A549 (cell line): ENCODE data around the gene ZNF850. TPM values are rescaled to one million over a fixed set of nuclear protein-coding genes. Genes with fewer than 3 reads are reported as not detected.
"Not testable (repeated sequence)": the region's sequence is repeated elsewhere in the genome, so short reads cannot be mapped to it uniquely, and the experiment has no call there.

ENCODE experiments used
- ATAC-seq, 2 experiments: fragments of 200-7000 bp in 1 of 2; fragments of >200 bp in 1 of 2; cut with Nextera tagmentation in 1 of 2; cut with Tn5 transposase in 1 of 2; 3 replicates each; pipeline versions ENCODE4 v1.8.0 to v1.9.1; 2018 to 2020; ENCODE audit warnings: mild to moderate bottlenecking in 1 of 2, moderate library complexity in 1 of 2
- CTCF ChIA-PET: fragments of 300-600 bp; sonication (Branson Sonifier 250); formaldehyde crosslinking; extraction: SDS; loops from one replicate; lab custom pipeline; 2021; ENCODE audit warnings: antibody characterized with exemption, inconsistent platforms; lab: Yijun Ruan, JAX
- POLR2A ChIA-PET: fragments of 350-600 bp; formaldehyde crosslinking; extraction: SDS; loops from one replicate; lab custom pipeline; 2021; ENCODE audit warnings: antibody characterized with exemption, inconsistent platforms; lab: Yijun Ruan, JAX
- DNase-seq, 2 experiments: peaks; one replicate each; pipeline versions ENCODE4 v3.0.0 to v3.0.0-alpha.2; 2011 to 2016; ENCODE audit warnings: low read depth in 1 of 2, low spot score in 1 of 2
- FAIRE-seq: peaks from 2 replicates; lab custom pipeline; 2011; peaks lifted over from hg19 to GRCh38; lab: Jason Lieb, UNC
- H3K27ac ChIP-seq, 2 experiments: fragments of >200 bp; sonication (Bioruptor Twin); formaldehyde crosslinking; 3 replicates each; pipeline ENCODE4 v1.5.1; 2016 to 2017
- H3K4me1 ChIP-seq: fragments of >200 bp; sonication (Bioruptor Twin); formaldehyde crosslinking; 3 replicates; pipeline ENCODE4 v1.6.1; 2016
- H3K4me2 ChIP-seq: fragments of >200 bp; sonication (Bioruptor Twin); formaldehyde crosslinking; 3 replicates; pipeline ENCODE4 v1.6.1; 2016
- H3K4me3 ChIP-seq: fragments of >200 bp; sonication (Bioruptor Twin); formaldehyde crosslinking; 3 replicates; pipeline ENCODE4 v1.5.1; 2016
- H3K9me3 ChIP-seq: fragments of >200 bp; sonication (Bioruptor Twin); formaldehyde crosslinking; 3 replicates; pipeline ENCODE4 v1.6.1; 2016
- BHLHE40 ChIP-seq: IDR thresholded peaks from 2 replicates; pipeline ENCODE4 v1.6.1; 2012; ENCODE audit warnings: low read depth, low read length, inconsistent platforms
- CHD2 ChIP-seq: fragments of 150-350 bp; IDR thresholded peaks from 2 replicates; pipeline ENCODE4 v1.6.1; 2014; ENCODE audit warnings: low read length; ENCODE audit not compliant: partially characterized antibody
- EHF ChIP-seq: fragments of 250-450 bp; sonication (Bioruptor Pico); IDR thresholded peaks from 2 replicates; pipeline ENCODE4 v1.5.0; 2020; ENCODE audit warnings: mild to moderate bottlenecking
- ELK1 ChIP-seq: fragments of 150-350 bp; IDR thresholded peaks from 2 replicates; pipeline ENCODE4 v1.6.1; 2014; ENCODE audit warnings: low read depth, mild to moderate bottlenecking, low read length
- FOSB ChIP-seq: fragments of 250-450 bp; sonication (Bioruptor Pico); IDR thresholded peaks from 2 replicates; pipeline ENCODE4 v1.5.0; 2020; ENCODE audit warnings: mild to moderate bottlenecking, moderate library complexity
- HDAC2 ChIP-seq: fragments of 200-600 bp; sonication (generic); IDR thresholded peaks from 2 replicates; pipeline ENCODE4 v1.6.1; 2016
- HES2 ChIP-seq: fragments of >200 bp; sonication (Bioruptor Twin); formaldehyde crosslinking; IDR thresholded peaks from 2 replicates; pipeline ENCODE4 v1.6.1; 2016
- JUN ChIP-seq, 2 experiments: fragments of >200 bp; sonication (Bioruptor Twin); formaldehyde crosslinking; IDR thresholded peaks; 2 replicates in 1 of 2; 3 replicates in 1 of 2; pipeline ENCODE4 v1.6.1; 2016 to 2017
- JUNB ChIP-seq: fragments of >200 bp; sonication (Bioruptor Twin); formaldehyde crosslinking; IDR thresholded peaks from 2 replicates; pipeline ENCODE4 v1.6.1; 2016
- KDM5A ChIP-seq: fragments of 200-600 bp; sonication (generic); IDR thresholded peaks from 2 replicates; pipeline ENCODE4 v1.6.1; 2016; ENCODE audit warnings: antibody characterized with exemption, mild to moderate bottlenecking
- MAX ChIP-seq: IDR thresholded peaks from 2 replicates; pipeline ENCODE4 v1.6.1; 2012
- MAZ ChIP-seq: fragments of 150-350 bp; IDR thresholded peaks from 2 replicates; pipeline ENCODE4 v1.6.1; 2014; ENCODE audit warnings: antibody characterized with exemption, low read depth, low read length, borderline replicate concordance
- MYC ChIP-seq: IDR thresholded peaks from 2 replicates; pipeline ENCODE4 v1.6.1; 2012; ENCODE audit warnings: mild to moderate bottlenecking, inconsistent platforms, low read length, improper control_type of control experiment, borderline replicate concordance
- PHF8 ChIP-seq: fragments of 200-600 bp; sonication (generic); IDR thresholded peaks from 2 replicates; pipeline ENCODE4 v1.6.1; 2016; ENCODE audit warnings: low read depth, mild to moderate bottlenecking, antibody characterized with exemption, moderate library complexity, borderline replicate concordance
- POLR2A ChIP-seq: IDR thresholded peaks from 2 replicates; pipeline ENCODE4 v1.6.1; 2012; ENCODE audit warnings: mild to moderate bottlenecking, low read length
- POLR2AphosphoS2 ChIP-seq: conservative IDR thresholded peaks from 2 replicates; pipeline ENCODE4 v1.6.1; 2012; ENCODE audit warnings: low read length, improper control_type of control experiment, inconsistent platforms
- RARB ChIP-seq: fragments of 250-450 bp; sonication (Bioruptor Pico); IDR thresholded peaks from 2 replicates; pipeline ENCODE4 v1.8.0; 2021; ENCODE audit warnings: mild to moderate bottlenecking, moderate library complexity
- REST ChIP-seq: fragments of 200-600 bp; sonication (generic); IDR thresholded peaks from 2 replicates; pipeline ENCODE4 v1.6.1; 2016; ENCODE audit warnings: antibody characterized with exemption, mild to moderate bottlenecking, moderate library complexity
- TP53 ChIP-seq: fragments of 250-450 bp; sonication (Bioruptor Pico); IDR thresholded peaks from 2 replicates; pipeline ENCODE4 v1.5.0; 2021; ENCODE audit warnings: mild to moderate bottlenecking, moderate library complexity
- USF2 ChIP-seq: fragments of 450-650 bp; IDR thresholded peaks from 2 replicates; pipeline ENCODE4 v1.6.1; 2014; ENCODE audit warnings: antibody characterized with exemption
- ZSCAN20 ChIP-seq: fragments of 250-450 bp; sonication (Bioruptor Pico); IDR thresholded peaks from 2 replicates; pipeline ENCODE4 v1.8.0; 2022; ENCODE audit warnings: mild to moderate bottlenecking, moderate library complexity
- WGBS: methylation state at CpG from one replicate; pipeline ENCODE4 v1.1.6; 2017; ENCODE audit errors: missing lambda C conversion rate; 5-methylcytosine and 5-hydroxymethylcytosine counted together
- polyA plus RNA-seq, 4 experiments: library from polyadenylated mRNA; depleted of rRNA in 3 of 4; stranded (reverse); fragments of >200 nt; fragmentation: RNase III in 1 of 4; extraction: RNeasy Plus Mini Kit Qiagen cat#74134 plus additional on column Dnase treatment in 1 of 4; gene quantifications; 2 replicates in 3 of 4; 3 replicates in 1 of 4; pipeline ENCODE4 v1.2.3, GENCODE V29; 2011 to 2017

The ZNF850 gene
- polyA plus RNA-seq, 2 of the 4 experiments (the other 2 are of a cell fraction) = 1.5 to 3.1 TPM

- POLR2A ChIA-PET = no interaction called here
- no peak for TF ChIP-seq MAZ
- TF ChIP-seq RARB (CRISPR knock-in tag) = no peak
- no peak for TF ChIP-seq HDAC2
- TF ChIP-seq BHLHE40 = no peak
- no peak for TF ChIP-seq MAX
- TF ChIP-seq ZSCAN20 = no peak
- TF ChIP-seq, all 56 proteins: peak for 0
- Histone ChIP-seq H3K9me3 (peaks cover 99% of the 10 kb centered on the region), H3K4me2 (no peak overlapping the region), H3K4me1 (no peaks in the 10 kb centered on the region), H3K27ac (no peak overlapping the region), H3K4me3 (no peak overlapping the region)
- CTCF ChIA-PET = interaction anchor here (0.7 kb wide), 1 partner anchor 347 kb away, joined by 3 read pairs; no protein-coding TSS in a partner anchor
- DNase-seq (no peak), ATAC-seq (no peak), FAIRE-seq (no peak)
- 78% methylated on average over 10 of the region's 10 CpGs for WGBS
Observed at GRCh38 chr19:36747750-36748149, 24.9 kb downstream of the ZNF850 start.

- no peak for FAIRE-seq
- POLR2A ChIA-PET = no interaction called here
- H3K4me2 ChIP-seq = no peak overlapping the region
- no peak for DNase-seq
- H3K4me1 ChIP-seq = no peaks in the 10 kb centered on the region
- peaks cover 98% of the 10 kb centered on the region for H3K9me3 ChIP-seq
- no peak for ATAC-seq
- no peak overlapping the region for H3K27ac ChIP-seq
- no peak overlapping the region for H3K4me3 ChIP-seq
- TF ChIP-seq JUN (IDR thresholded peaks at IDR 0.05) = no peak
- TF ChIP-seq POLR2A = no peak
- no peak for TF ChIP-seq FOSB
- no peak for TF ChIP-seq EHF (CRISPR knock-in tag)
- no peak for TF ChIP-seq REST
- TF ChIP-seq RARB (CRISPR knock-in tag) = no peak
- no peak for TF ChIP-seq HES2
- TF ChIP-seq POLR2AphosphoS2 = no peak
- no peak for TF ChIP-seq CHD2
- no peak for TF ChIP-seq ELK1
- TF ChIP-seq MYC = no peak
- TF ChIP-seq KDM5A = no peak
- no peak for TF ChIP-seq JUNB
- no peak for TF ChIP-seq PHF8
- TF ChIP-seq TP53 (CRISPR knock-in tag) = no peak
- no peak for TF ChIP-seq USF2
- WGBS = 73% methylated on average over 4 of the region's 4 CpGs
- CTCF ChIA-PET = no interaction called here
Observed at GRCh38 chr19:36745870-36746269, 26.7 kb downstream of the ZNF850 start.

- peaks cover 99% of the 10 kb centered on the region for H3K9me3 ChIP-seq
Observed at GRCh38 chr19:36736166-36736565, 36.4 kb downstream of the ZNF850 start.

More at GRCh38 chr19:36736166-36736565, 36.4 kb downstream of the ZNF850 start:
- WGBS = 42% methylated on average over 9 of the region's 9 CpGs
- DNase-seq, H3K27ac ChIP-seq, ATAC-seq, H3K4me1 ChIP-seq, POLR2A ChIA-PET, H3K4me2 ChIP-seq, FAIRE-seq, H3K4me3 ChIP-seq: not testable (repeated sequence)
- CTCF ChIA-PET = interaction anchor here (1.2 kb wide), 1 partner anchor 49 kb away, joined by 3 read pairs; no protein-coding TSS in a partner anchor
